GM12892 (cell line): ENCODE measurements around the gene NAP1L4.

Experiments used
- POLR2A ChIP-seq: IDR thresholded peaks from 2 replicates; pipeline ENCODE4 v1.6.1; 2011; ENCODE audit warnings: low read depth, low read length, control low read depth
- POLR2AphosphoS5 ChIP-seq: IDR thresholded peaks from 2 replicates; pipeline ENCODE4 v1.6.1; 2011; ENCODE audit warnings: low read depth, low read length, control low read depth
- TAF1 ChIP-seq: IDR thresholded peaks from 2 replicates; pipeline ENCODE4 v1.6.1; 2011; ENCODE audit warnings: low read depth, mild to moderate bottlenecking, control low read depth, low read length, borderline replicate concordance

GRCh38 chr11:2902784-2903671 is 89.1 kb downstream of the NAP1L4 start:
- TF ChIP-seq POLR2A (no peak), POLR2AphosphoS5 (no peak), TAF1 (no peak)
